ENCODE measurements around the gene KIR2DL3. TPM values are rescaled to one million over a fixed set of nuclear protein-coding genes. Genes with fewer than 3 reads are reported as not detected.
"Not testable (repeated sequence)": the region's sequence is repeated elsewhere in the genome, so short reads cannot be mapped to it uniquely, and the experiment has no call there.

Gene KIR2DL3
- total and polyA plus RNA-seq, 2 of the 13 experiments (the other 11 are each of a cell fraction or from before 2014, with no cell fraction given), result not detected

- H3K9ac ChIP-seq (ENCODE audit: insufficient read depth, low read depth, low read length); BruUV-seq (replicated peaks); H4K20me1 ChIP-seq (ENCODE audit: insufficient read depth, low read length); ATAC-seq; intact Hi-C loops (cut with micrococcal nuclease; ENCODE audit: unreplicated experiment); H3K27ac ChIP-seq (ENCODE audit: extremely low read length, insufficient read depth, low read length); in situ Hi-C loops (cut with HindIII; ENCODE audit: extremely low pct_ligation_motif_present, low pct_unique_long_range_greater_than_20kb); H2AFZ ChIP-seq (ENCODE audit: low read length); CTCF ChIA-PET (ENCODE audit: low intra/inter-chr PET ratio, low total read pairs); H3K4me3 ChIP-seq (replicated peaks in 1 of 3; ENCODE audit: insufficient read depth in 1 of 3, low read depth in 2 of 3, low read length in 3 of 3); H3K4me1 ChIP-seq (ENCODE audit: insufficient read depth, low read length); POLR2A ChIA-PET; DNase-seq (ENCODE audit: low spot score); H3K36me3 ChIP-seq (replicated peaks in 1 of 2; ENCODE audit: control insufficient read depth in 1 of 2, insufficient read depth in 2 of 2, low read length in 2 of 2); H3K9me3 ChIP-seq (ENCODE audit: low read length); H3K27me3 ChIP-seq (ENCODE audit: control insufficient read depth in 1 of 2, insufficient read depth in 2 of 2, low read length in 2 of 2); H3K79me2 ChIP-seq (ENCODE audit: insufficient read depth, low read length); FAIRE-seq; H3K4me2 ChIP-seq (ENCODE audit: low read depth, low read length); TF ChIP-seq CREB1 (CRISPR knock-in tag; IDR thresholded peaks at IDR 0.05): not testable (repeated sequence)
- 2% methylated on average over 6 of the region's 6 CpGs for WGBS (ENCODE audit: low lambda C conversion rate)
- TF ChIP-seq CREB1 (IDR thresholded peaks at IDR 0.05), result 0 out of 2 replicates have a peak, but pooled peaks have one; percentile 11
Measured at GRCh38 chr19:54758577-54758976, 20.3 kb downstream of the KIR2DL3 start.

GRCh38 chr19:54764219-54764618, 25.9 kb downstream of the KIR2DL3 start:
- DNase-seq (ENCODE audit: low spot score); H3K79me2 ChIP-seq (ENCODE audit: insufficient read depth, low read length); H3K9me3 ChIP-seq (ENCODE audit: low read length); H3K27ac ChIP-seq (ENCODE audit: extremely low read length, insufficient read depth, low read length); H4K20me1 ChIP-seq (ENCODE audit: insufficient read depth, low read length); intact Hi-C loops (cut with micrococcal nuclease; ENCODE audit: unreplicated experiment); H3K27me3 ChIP-seq (ENCODE audit: control insufficient read depth in 1 of 2, insufficient read depth in 2 of 2, low read length in 2 of 2); POLR2A ChIA-PET; H3K4me2 ChIP-seq (ENCODE audit: low read depth, low read length); FAIRE-seq; H2AFZ ChIP-seq (ENCODE audit: low read length); H3K4me3 ChIP-seq (replicated peaks in 1 of 3; ENCODE audit: insufficient read depth in 1 of 3, low read depth in 2 of 3, low read length in 3 of 3); BruUV-seq (replicated peaks); H3K4me1 ChIP-seq (ENCODE audit: insufficient read depth, low read length); in situ Hi-C loops (cut with HindIII; ENCODE audit: extremely low pct_ligation_motif_present, low pct_unique_long_range_greater_than_20kb); H3K9ac ChIP-seq (ENCODE audit: insufficient read depth, low read depth, low read length); H3K36me3 ChIP-seq (replicated peaks in 1 of 2; ENCODE audit: control insufficient read depth in 1 of 2, insufficient read depth in 2 of 2, low read length in 2 of 2); ATAC-seq; CTCF ChIA-PET (ENCODE audit: low intra/inter-chr PET ratio, low total read pairs): not testable (repeated sequence)
- WGBS (ENCODE audit: low lambda C conversion rate), result 0% methylated on average over 2 of the region's 8 CpGs

- CTCF ChIA-PET (ENCODE audit: low intra/inter-chr PET ratio, low total read pairs); H3K36me3 ChIP-seq (replicated peaks in 1 of 2; ENCODE audit: control insufficient read depth in 1 of 2, insufficient read depth in 2 of 2, low read length in 2 of 2); H3K4me3 ChIP-seq (replicated peaks in 1 of 3; ENCODE audit: insufficient read depth in 1 of 3, low read depth in 2 of 3, low read length in 3 of 3): not testable (repeated sequence)
Measured at GRCh38 chr19:54766464-54766863, 28.2 kb downstream of the KIR2DL3 start.

GRCh38 chr19:54769646-54770045, 31.3 kb downstream of the KIR2DL3 start, which contains the start of gene KIR2DL1:
TSS of gene KIR2DL1 (plus strand) at chr19:54769793. CDS start at chr19:54769851, 58 bp downstream.
- H3K9me3 ChIP-seq (ENCODE audit: low read length); POLR2A ChIA-PET; H3K4me3 ChIP-seq (replicated peaks in 1 of 3; ENCODE audit: insufficient read depth in 1 of 3, low read depth in 2 of 3, low read length in 3 of 3); H2AFZ ChIP-seq (ENCODE audit: low read length); ATAC-seq; FAIRE-seq; H3K27ac ChIP-seq (ENCODE audit: extremely low read length, insufficient read depth, low read length); DNase-seq (ENCODE audit: low spot score); CTCF ChIA-PET (ENCODE audit: low intra/inter-chr PET ratio, low total read pairs); intact Hi-C loops (cut with micrococcal nuclease; ENCODE audit: unreplicated experiment); H4K20me1 ChIP-seq (ENCODE audit: insufficient read depth, low read length); H3K9ac ChIP-seq (ENCODE audit: insufficient read depth, low read depth, low read length); in situ Hi-C loops (cut with HindIII; ENCODE audit: extremely low pct_ligation_motif_present, low pct_unique_long_range_greater_than_20kb); H3K36me3 ChIP-seq (replicated peaks in 1 of 2; ENCODE audit: control insufficient read depth in 1 of 2, insufficient read depth in 2 of 2, low read length in 2 of 2); H3K27me3 ChIP-seq (ENCODE audit: control insufficient read depth in 1 of 2, insufficient read depth in 2 of 2, low read length in 2 of 2); H3K4me2 ChIP-seq (ENCODE audit: low read depth, low read length); H3K4me1 ChIP-seq (ENCODE audit: insufficient read depth, low read length); BruUV-seq (replicated peaks); H3K79me2 ChIP-seq (ENCODE audit: insufficient read depth, low read length): not testable (repeated sequence)
- 77% methylated on average over 15 of the region's 15 CpGs for WGBS (ENCODE audit: low lambda C conversion rate)

More at GRCh38 chr19:54766464-54766863, 28.2 kb downstream of the KIR2DL3 start:
- H3K9ac ChIP-seq (ENCODE audit: insufficient read depth, low read depth, low read length); FAIRE-seq; H3K79me2 ChIP-seq (ENCODE audit: insufficient read depth, low read length); POLR2A ChIA-PET; H3K27me3 ChIP-seq (ENCODE audit: control insufficient read depth in 1 of 2, insufficient read depth in 2 of 2, low read length in 2 of 2); H2AFZ ChIP-seq (ENCODE audit: low read length); in situ Hi-C loops (cut with HindIII; ENCODE audit: extremely low pct_ligation_motif_present, low pct_unique_long_range_greater_than_20kb); H3K4me1 ChIP-seq (ENCODE audit: insufficient read depth, low read length); intact Hi-C loops (cut with micrococcal nuclease; ENCODE audit: unreplicated experiment); H3K27ac ChIP-seq (ENCODE audit: extremely low read length, insufficient read depth, low read length); ATAC-seq; BruUV-seq (replicated peaks); DNase-seq (ENCODE audit: low spot score); H3K4me2 ChIP-seq (ENCODE audit: low read depth, low read length); H4K20me1 ChIP-seq (ENCODE audit: insufficient read depth, low read length); H3K9me3 ChIP-seq (ENCODE audit: low read length): not testable (repeated sequence)
- 13% methylated on average over 4 of the region's 4 CpGs for WGBS (ENCODE audit: low lambda C conversion rate)

All from HepG2 (cell line).